HEK293 (cell line): ENCODE data around the gene CXCL12.

ENCODE experiments used
- CTCF ChIA-PET: fragments of 350-600 bp; formaldehyde crosslinking; extraction: SDS; loops from one replicate; lab custom pipeline; 2021; ENCODE audit warnings: antibody characterized with exemption; lab: Yijun Ruan, JAX
- POLR2A ChIA-PET: fragments of 300-600 bp; formaldehyde crosslinking; extraction: SDS; loops from one replicate; lab custom pipeline; 2020; ENCODE audit warnings: antibody characterized with exemption, inconsistent platforms; lab: Yijun Ruan, JAX
- H3K27ac ChIP-seq: fragments of 200-500 bp; sonication (Bioruptor generic); 2 replicates; pipeline ENCODE4 v1.5.1; 2014; ENCODE audit warnings: low read depth, low read length, control low read depth, inconsistent platforms; ENCODE audit errors: extremely low read depth
- H3K36me3 ChIP-seq, 2 experiments: fragments of 200-500 bp in 1 of 2; sonication (Bioruptor generic) in 1 of 2; 1 replicate in 1 of 2; 2 replicates in 1 of 2; pipeline ENCODE4 v1.5.1; 2014 to 2017; ENCODE audit warnings: inconsistent platforms in 2 of 2, low read length in 2 of 2; ENCODE audit not compliant: control insufficient read depth in 2 of 2, insufficient read depth in 1 of 2
- H3K4me1 ChIP-seq: fragments of 200-500 bp; sonication (Bioruptor generic); 2 replicates; pipeline ENCODE4 v1.5.1; 2014; ENCODE audit warnings: mild to moderate bottlenecking, low read length, inconsistent platforms; ENCODE audit not compliant: control insufficient read depth, insufficient read depth
- H3K4me3 ChIP-seq: 2 replicates; pipeline ENCODE4 v1.5.1; 2011; ENCODE audit warnings: low read depth, mild to moderate bottlenecking, control low read depth, low read length, moderate library complexity
- H3K9me3 ChIP-seq: fragments of 200-500 bp; sonication (Bioruptor generic); 2 replicates; pipeline ENCODE4 v1.5.1; 2014; ENCODE audit warnings: low read depth, low read length, inconsistent platforms; ENCODE audit not compliant: control insufficient read depth, insufficient read depth
- AEBP2 ChIP-seq: fragments of 450-650 bp; formaldehyde crosslinking; IDR thresholded peaks from 2 replicates; pipeline ENCODE4 v1.5.1; 2016; ENCODE audit warnings: missing biosample characterization, missing genetic modification characterization, borderline replicate concordance
- GLI2 ChIP-seq: fragments of 450-650 bp; formaldehyde crosslinking; IDR thresholded peaks from 2 replicates; pipeline ENCODE4; 2017; ENCODE audit warnings: missing biosample characterization, missing genetic modification characterization, low read depth, borderline replicate concordance
- MYNN ChIP-seq: fragments of 450-650 bp; formaldehyde crosslinking; IDR thresholded peaks from 2 replicates; pipeline ENCODE4 v1.5.1; 2016; ENCODE audit warnings: missing biosample characterization, missing genetic modification characterization, borderline replicate concordance
- PRDM2 ChIP-seq: fragments of 450-650 bp; formaldehyde crosslinking; IDR thresholded peaks from 2 replicates; pipeline ENCODE4 v1.5.1; 2016; ENCODE audit warnings: missing biosample characterization, missing genetic modification characterization, borderline replicate concordance
- SETDB1 ChIP-seq: IDR thresholded peaks from one replicate; pipeline ENCODE4 v1.6.1; 2017; ENCODE audit warnings: mild to moderate bottlenecking, low read length, moderate library complexity, mixed read lengths; ENCODE audit not compliant: insufficient read length
- SP2 ChIP-seq: fragments of 450-650 bp; formaldehyde crosslinking; IDR thresholded peaks from 2 replicates; pipeline ENCODE4 v1.5.1; 2016; ENCODE audit warnings: missing biosample characterization, missing genetic modification characterization
- SP7 ChIP-seq: fragments of 450-650 bp; formaldehyde crosslinking; IDR thresholded peaks from 2 replicates; pipeline ENCODE4 v1.5.1; 2016; ENCODE audit warnings: missing biosample characterization, missing genetic modification characterization
- TSHZ1 ChIP-seq: fragments of 450-650 bp; formaldehyde crosslinking; IDR thresholded peaks from 2 replicates; pipeline ENCODE4 v1.5.1; 2016; ENCODE audit warnings: missing biosample characterization, missing genetic modification characterization, borderline replicate concordance
- YY1 ChIP-seq: fragments of 450-650 bp; formaldehyde crosslinking; IDR thresholded peaks from 2 replicates; pipeline ENCODE4 v1.5.1; 2018; ENCODE audit warnings: missing biosample characterization, missing genetic modification characterization
- ZNF114 ChIP-seq: fragments of 450-650 bp; formaldehyde crosslinking; IDR thresholded peaks from 2 replicates; pipeline ENCODE4 v1.5.0; 2017; ENCODE audit warnings: missing biosample characterization, missing genetic modification characterization
- ZNF169 ChIP-seq: fragments of 450-650 bp; formaldehyde crosslinking; IDR thresholded peaks from 2 replicates; pipeline ENCODE4 v1.5.1; 2016; ENCODE audit warnings: missing biosample characterization, missing genetic modification characterization
- ZNF221 ChIP-seq: fragments of 450-650 bp; formaldehyde crosslinking; IDR thresholded peaks from 2 replicates; pipeline ENCODE4 v1.5.1; 2017; ENCODE audit warnings: missing biosample characterization, missing genetic modification characterization, borderline replicate concordance
- ZNF26 ChIP-seq: fragments of 450-650 bp; formaldehyde crosslinking; IDR thresholded peaks from 2 replicates; pipeline ENCODE4 v1.5.1; 2016; ENCODE audit warnings: missing biosample characterization, missing genetic modification characterization
- ZNF266 ChIP-seq: fragments of 450-650 bp; formaldehyde crosslinking; IDR thresholded peaks from 2 replicates; pipeline ENCODE4 v1.5.1; 2016; ENCODE audit warnings: missing biosample characterization, missing genetic modification characterization, low read depth
- ZNF37A ChIP-seq: fragments of 450-650 bp; IDR thresholded peaks from 2 replicates; pipeline ENCODE4 v1.5.1; 2018; ENCODE audit warnings: missing biosample characterization, missing genetic modification characterization
- ZNF433 ChIP-seq: fragments of 450-650 bp; formaldehyde crosslinking; IDR thresholded peaks from 2 replicates; pipeline ENCODE4 v1.5.1; 2016; ENCODE audit warnings: missing biosample characterization, missing genetic modification characterization, low read depth
- ZNF488 ChIP-seq: fragments of 450-650 bp; formaldehyde crosslinking; IDR thresholded peaks from 2 replicates; pipeline ENCODE4 v1.5.1; 2016; ENCODE audit warnings: missing biosample characterization, missing genetic modification characterization
- ZNF555 ChIP-seq: fragments of 450-650 bp; formaldehyde crosslinking; conservative IDR thresholded peaks from 2 replicates; pipeline ENCODE4 v1.5.1; 2017; ENCODE audit warnings: missing biosample characterization, mild to moderate bottlenecking, missing genetic modification characterization, inconsistent platforms
- ZNF580 ChIP-seq: fragments of 450-650 bp; formaldehyde crosslinking; IDR thresholded peaks from 2 replicates; pipeline ENCODE4 v1.5.1; 2016; ENCODE audit warnings: missing biosample characterization, missing genetic modification characterization
- ZNF610 ChIP-seq: fragments of 450-650 bp; formaldehyde crosslinking; IDR thresholded peaks from 2 replicates; pipeline ENCODE4 v1.5.1; 2016; ENCODE audit warnings: missing biosample characterization, missing genetic modification characterization, borderline replicate concordance
- ZNF658 ChIP-seq: fragments of 450-650 bp; formaldehyde crosslinking; IDR thresholded peaks from 2 replicates; pipeline ENCODE4; 2016; ENCODE audit warnings: missing biosample characterization, missing genetic modification characterization
- ZNF792 ChIP-seq: fragments of 450-650 bp; formaldehyde crosslinking; IDR thresholded peaks from 2 replicates; pipeline ENCODE4 v1.5.1; 2016; ENCODE audit warnings: missing biosample characterization, missing genetic modification characterization

CXCL12 gene

GRCh38 chr10:44422570-44423101 lies 37.7 kb upstream of the CXCL12 start:
- H3K4me1 ChIP-seq: no peaks in the 10 kb centered on the region
- TF ChIP-seq ZNF114 (tag by site-specific recombination) (no peak), GLI2 (tag by site-specific recombination) (no peak), TSHZ1 (tag by site-specific recombination) (no peak), ZNF433 (no peak), SETDB1 (no peak), ZNF792 (tag by site-specific recombination) (no peak), ZNF488 (tag by site-specific recombination) (no peak), SP2 (no peak), ZNF555 (tag by site-specific recombination) (no peak), ZNF26 (tag by site-specific recombination) (no peak), SP7 (no peak), ZNF580 (no peak), ZNF221 (tag by site-specific recombination) (no peak), ZNF610 (tag by site-specific recombination) (no peak)
- TF ChIP-seq, all 188 proteins: peak for 0
- Histone ChIP-seq H3K36me3 (no peaks in the 10 kb centered on the region), H3K9me3 (no peaks in the 10 kb centered on the region), H3K4me3 (no peak overlapping the region), H3K27ac (no peak overlapping the region)
- ChIA-PET POLR2A (no interaction called here), CTCF (no interaction called here)

- no peak overlapping the region for H3K27ac ChIP-seq
- H3K4me3 ChIP-seq: no peak overlapping the region
- no peaks in the 10 kb centered on the region for H3K4me1 ChIP-seq
- ChIA-PET POLR2A (no interaction called here), CTCF (no interaction called here)
- H3K9me3 ChIP-seq: no peaks in the 10 kb centered on the region
- no peaks in the 10 kb centered on the region for H3K36me3 ChIP-seq
- TF ChIP-seq YY1 (no peak), AEBP2 (tag by site-specific recombination) (no peak), ZNF658 (no peak), ZNF169 (tag by site-specific recombination) (no peak), PRDM2 (tag by site-specific recombination) (no peak), ZNF37A (tag by site-specific recombination) (no peak), ZNF266 (tag by site-specific recombination) (no peak), MYNN (tag by site-specific recombination) (no peak)
Observed at GRCh38 chr10:44422153-44422552, 37.3 kb upstream of the CXCL12 start.
